HEK293T (cell line): ENCODE measurements around the gene RHOBTB3.

Experiments
- L3MBTL2 ChIP-seq: fragments of 450-650 bp; conservative IDR thresholded peaks from 2 replicates; pipeline ENCODE4 v1.6.1; 2016; ENCODE audit warnings: mild to moderate bottlenecking
- SP1 ChIP-seq: fragments of 450-650 bp; IDR thresholded peaks from 2 replicates; pipeline ENCODE4 v1.6.1; 2017
- SUZ12 ChIP-seq: fragments of 450-650 bp; IDR thresholded peaks from 2 replicates; pipeline ENCODE4 v1.6.1; 2016; ENCODE audit warnings: mild to moderate bottlenecking

GRCh38 chr5:95797301-95797700 lies 66.2 kb downstream of the RHOBTB3 start:
- TF ChIP-seq SP1 (no peak), SUZ12 (no peak), L3MBTL2 (no peak)
